Measurements from ENCODE around the gene CXCR3. TPM values are rescaled to one million over a fixed set of nuclear protein-coding genes. Genes with fewer than 3 reads are reported as not detected.

The CXCR3 gene
- total and polyA plus RNA-seq, 2 of the 13 experiments (the other 11 are each of a cell fraction or from before 2014, with no cell fraction given) = 0.18 TPM; not detected in 1

GRCh38 chrX:71578253-71579135 lies 39.8 kb downstream of the CXCR3 start, which contains the start of gene GCNA:
GCNA (plus strand) TSS chrX:71578437; CDS start chrX:71580822, 2,385 bp downstream.
- ChIA-PET CTCF (ENCODE audit: low intra/inter-chr PET ratio, low total read pairs) (no interaction called here), POLR2A (no interaction called here)
- H2AFZ ChIP-seq (ENCODE audit: low read length) = no peak within 1 kb of the TSS
- in situ Hi-C loops (cut with HindIII; ENCODE audit: extremely low pct_ligation_motif_present, low pct_unique_long_range_greater_than_20kb) (no loop called here), intact Hi-C loops (cut with micrococcal nuclease; ENCODE audit: unreplicated experiment) (no loop called here)
- DNase-seq (ENCODE audit: low spot score) (no peak), FAIRE-seq (no peak), ATAC-seq (no peak; the same call in 2 of the 3 replicates)
- WGBS (ENCODE audit: low lambda C conversion rate) = 98% methylated on average over 44 of the region's 48 CpGs
- H3K27ac ChIP-seq (ENCODE audit: extremely low read length, insufficient read depth, low read length) = no peak within 1 kb of the TSS
- H3K79me2 ChIP-seq (ENCODE audit: insufficient read depth, low read length) = no peaks in the 10 kb centered on the region
- no peaks in the 10 kb centered on the region for H4K20me1 ChIP-seq (ENCODE audit: insufficient read depth, low read length)
- H3K27me3 ChIP-seq (ENCODE audit: control insufficient read depth in 1 of 2, insufficient read depth in 2 of 2, low read length in 2 of 2) = no peaks in the 10 kb centered on the region
- H3K9ac ChIP-seq (ENCODE audit: insufficient read depth, low read depth, low read length) = no peak within 1 kb of the TSS
- no peaks in the 10 kb centered on the region for H3K4me1 ChIP-seq (ENCODE audit: insufficient read depth, low read length)
- H3K9me3 ChIP-seq (ENCODE audit: low read length) = no peaks in the 10 kb centered on the region
- no TSS peak for BruUV-seq (replicated peaks)
- peaks cover 0 to 8% of the 10 kb centered on the region in 2 experiments; a peak in 1 of 5 replicates for H3K36me3 ChIP-seq (replicated peaks in 1 of 2; ENCODE audit: control insufficient read depth in 1 of 2, insufficient read depth in 2 of 2, low read length in 2 of 2)
- no peak for TF ChIP-seq ZFP1 (CRISPR knock-in tag; IDR thresholded peaks at IDR 0.05)
- 0 out of 2 replicates have a peak, but pooled peaks have one; percentile 3 for TF ChIP-seq HNRNPL (IDR thresholded peaks at IDR 0.05; ENCODE audit: low read depth, low read length)
- TF ChIP-seq AGO2 (optimal IDR thresholded peaks at IDR 0.05; ENCODE audit: low read depth, low read length) = peak; percentile 83
- no peak for TF ChIP-seq ATM (IDR thresholded peaks at IDR 0.05; ENCODE audit: borderline replicate concordance)
- TF ChIP-seq CBFB (CRISPR knock-in tag; IDR thresholded peaks at IDR 0.05) = no peak
- no peak for TF ChIP-seq ZBTB21 (CRISPR knock-in tag; IDR thresholded peaks at IDR 0.05)
- H3K4me2 ChIP-seq (ENCODE audit: low read depth, low read length) = no peak within 1 kb of the TSS
- no peak within 1 kb of the TSS for H3K4me3 ChIP-seq (replicated peaks in 1 of 3; ENCODE audit: insufficient read depth in 1 of 3, low read depth in 2 of 3, low read length in 3 of 3)

GRCh38 chrX:71577682-71578081 lies 40.6 kb downstream of the CXCR3 start:
- Histone ChIP-seq H3K4me3 (replicated peaks in 1 of 3; ENCODE audit: insufficient read depth in 1 of 3, low read depth in 2 of 3, low read length in 3 of 3) (no peak overlapping the region), H4K20me1 (ENCODE audit: insufficient read depth, low read length) (no peaks in the 10 kb centered on the region), H3K79me2 (ENCODE audit: insufficient read depth, low read length) (no peaks in the 10 kb centered on the region), H3K4me1 (ENCODE audit: insufficient read depth, low read length) (no peaks in the 10 kb centered on the region), H3K27me3 (ENCODE audit: control insufficient read depth in 1 of 2, insufficient read depth in 2 of 2, low read length in 2 of 2) (no peaks in the 10 kb centered on the region), H3K9ac (ENCODE audit: insufficient read depth, low read depth, low read length) (no peak overlapping the region), H3K27ac (ENCODE audit: extremely low read length, insufficient read depth, low read length) (no peak overlapping the region), H3K4me2 (ENCODE audit: low read depth, low read length) (no peak overlapping the region), H3K9me3 (ENCODE audit: low read length) (no peaks in the 10 kb centered on the region), H3K36me3 (replicated peaks in 1 of 2; ENCODE audit: control insufficient read depth in 1 of 2, insufficient read depth in 2 of 2, low read length in 2 of 2) (peaks cover 0 to 11% of the 10 kb centered on the region in 2 experiments; a peak in 1 of 5 replicates), H2AFZ (ENCODE audit: low read length) (no peak overlapping the region)
- in situ Hi-C loops (cut with HindIII; ENCODE audit: extremely low pct_ligation_motif_present, low pct_unique_long_range_greater_than_20kb) = no loop called here
- FAIRE-seq = no peak
- ATAC-seq = no peak
- POLR2A ChIA-PET = no interaction called here
- 98% methylated on average over 24 of the region's 24 CpGs for WGBS (ENCODE audit: low lambda C conversion rate)
- no peak for DNase-seq (ENCODE audit: low spot score)
- CTCF ChIA-PET (ENCODE audit: low intra/inter-chr PET ratio, low total read pairs) = no interaction called here
- no TSS peak for BruUV-seq (replicated peaks)
- intact Hi-C loops (cut with micrococcal nuclease; ENCODE audit: unreplicated experiment) = no loop called here
- TF ChIP-seq E2F1 (CRISPR knock-in tag; IDR thresholded peaks at IDR 0.05) (no peak), REXO4 (CRISPR knock-in tag; IDR thresholded peaks at IDR 0.05; ENCODE audit: borderline replicate concordance) (no peak), SNAPC5 (CRISPR knock-in tag; IDR thresholded peaks at IDR 0.05; ENCODE audit: borderline replicate concordance) (no peak), ZNF234 (CRISPR knock-in tag; conservative IDR thresholded peaks at IDR 0.05) (no peak), MNT (IDR thresholded peaks at IDR 0.05) (no peak), BCLAF1 (IDR thresholded peaks at IDR 0.05) (no peak)

All from HepG2 (cell line).